K562 (cell line): Measurements from ENCODE around the gene CAMSAP3. TPM values are rescaled to one million over a fixed set of nuclear protein-coding genes. Genes with fewer than 3 reads are reported as not detected.

ENCODE experiments used
- BCL6 ChIP-seq: fragments of 250-450 bp; sonication (Bioruptor Pico); IDR thresholded peaks from 2 replicates; pipeline ENCODE4 v1.4.0; 2020
- CBFA2T2 ChIP-seq: fragments of 450-650 bp; conservative IDR thresholded peaks from 2 replicates; pipeline ENCODE4 v1.6.1; 2017; ENCODE audit warnings: mild to moderate bottlenecking
- FUS ChIP-seq: fragments of 200-400 bp; formaldehyde crosslinking; optimal IDR thresholded peaks from 2 replicates; pipeline ENCODE3; 2017; ENCODE audit warnings: low read depth, low read length
- GATAD2A ChIP-seq: fragments of 450-650 bp; IDR thresholded peaks from 2 replicates; pipeline ENCODE4 v1.6.1; 2017
- HMGN3 ChIP-seq: IDR thresholded peaks from 2 replicates; pipeline ENCODE4 v1.6.1; 2011; ENCODE audit warnings: borderline replicate concordance, low read depth, mild to moderate bottlenecking, mixed read lengths, low read length; ENCODE audit not compliant: insufficient read length; ENCODE audit errors: extremely low read depth
- JUND ChIP-seq, 2 experiments: IDR thresholded peaks; 2 replicates in 1 of 2; 3 replicates in 1 of 2; pipeline ENCODE4 v1.6.1; 2011; ENCODE audit warnings: borderline replicate concordance in 2 of 2, low read depth in 2 of 2, low read length in 2 of 2, improper control_type of control experiment in 1 of 2, missing biosample characterization in 1 of 2, missing genetic modification characterization in 1 of 2, missing genetic modification reagents in 1 of 2
- MBD2 ChIP-seq: sonication (generic); IDR thresholded peaks from 2 replicates; pipeline ENCODE4 v1.6.1; 2016; ENCODE audit warnings: low read depth, borderline replicate concordance
- NFRKB ChIP-seq: fragments of 450-650 bp; IDR thresholded peaks from 2 replicates; pipeline ENCODE4 v1.6.1; 2016; ENCODE audit warnings: low read depth
- NFYB ChIP-seq: IDR thresholded peaks from 2 replicates; pipeline ENCODE4 v1.6.1; 2011; ENCODE audit warnings: mild to moderate bottlenecking, moderate library complexity; ENCODE audit not compliant: insufficient read length; ENCODE audit errors: extremely low read depth
- POLR2A ChIP-seq: fragments of 450-650 bp; conservative IDR thresholded peaks from 2 replicates; pipeline ENCODE4 v1.6.1; 2016
- RBM15 ChIP-seq: fragments of 200-400 bp; formaldehyde crosslinking; IDR thresholded peaks from 2 replicates; pipeline ENCODE4 v1.6.1; 2018; ENCODE audit warnings: mild to moderate bottlenecking, low read length, moderate library complexity; ENCODE audit not compliant: insufficient read depth
- XRCC3 ChIP-seq: fragments of 450-650 bp; IDR thresholded peaks from 2 replicates; pipeline ENCODE4 v1.6.1; 2017; ENCODE audit warnings: mild to moderate bottlenecking, moderate library complexity
- ZFP36 ChIP-seq: fragments of 150-350 bp; IDR thresholded peaks from 2 replicates; pipeline ENCODE4 v1.6.1; 2018; ENCODE audit warnings: low read length, low read depth; ENCODE audit not compliant: partially characterized antibody
- ZNF184 ChIP-seq: sonication (generic); formaldehyde crosslinking; IDR thresholded peaks from 2 replicates; pipeline ENCODE4 v1.5.0; 2020; ENCODE audit warnings: missing genetic modification reagents
- ZNF57 ChIP-seq: fragments of 450-650 bp; formaldehyde crosslinking; IDR thresholded peaks from 2 replicates; pipeline ENCODE4 v1.4.0; 2020; ENCODE audit warnings: mild to moderate bottlenecking, moderate library complexity
- ZNF830 ChIP-seq: fragments of 250-450 bp; sonication (Bioruptor Pico); IDR thresholded peaks from 2 replicates; pipeline ENCODE4 v1.5.0; 2021; ENCODE audit warnings: mild to moderate bottlenecking
- polyA plus RNA-seq, 8 experiments: library from polyadenylated mRNA; depleted of rRNA in 4 of 8; stranded (reverse) in 5 of 8; unstranded in 3 of 8; fragments of >200 nt; fragmentation: Nextera tagmentation in 2 of 8; fragmentation: Illumina TruSeq in 1 of 8; extraction: Ambion mirVana in 2 of 8; extraction: Trizol in 1 of 8; gene quantifications; 2 replicates each; pipeline versions ENCODE4 v1.2.1 to v1.2.3, GENCODE V29; 2011 to 2014; ENCODE audit warnings: inconsistent platforms in 1 of 8, missing spikeins in 1 of 8
- total RNA-seq, 7 experiments: library from RNA; depleted of rRNA in 6 of 7; stranded (reverse); fragments of >200 nt in 6 of 7; fragmentation: Illumina TruSeq in 2 of 7; extraction: Trizol in 2 of 7; gene quantifications; 2 replicates each; pipeline versions ENCODE4 v1.2.1 to v1.2.3, GENCODE V29; 2011 to 2021; ENCODE audit warnings: low replicate concordance in 1 of 7
- TF ChIP-seq, protein P1 (sequence below): sonication (generic); formaldehyde crosslinking; IDR thresholded peaks from 2 replicates; pipeline ENCODE4 v1.8.1; 2023; ENCODE audit warnings: mild to moderate bottlenecking, missing genetic modification reagents
- TF ChIP-seq, protein P2 (sequence below): sonication (generic); formaldehyde crosslinking; IDR thresholded peaks from 2 replicates; pipeline ENCODE4 v1.8.0; 2022; ENCODE audit warnings: missing genetic modification reagents, mild to moderate bottlenecking, moderate library complexity, borderline replicate concordance
- TF ChIP-seq, protein P3 (sequence below), 2 experiments: fragments of 450-650 bp; IDR thresholded peaks; 2 replicates each; pipeline ENCODE4 v1.6.1; 2016
- TF ChIP-seq, protein P4 (sequence below): fragments of 250-450 bp; sonication (Bioruptor Pico); IDR thresholded peaks from 2 replicates; pipeline ENCODE4 v1.5.0; 2020; ENCODE audit warnings: mild to moderate bottlenecking
- TF ChIP-seq, protein P5 (sequence below): IDR thresholded peaks from 2 replicates; pipeline ENCODE4 v1.6.1; 2012; ENCODE audit warnings: low read depth, low read length, improper control_type of control experiment, borderline replicate concordance

The CAMSAP3 gene
- total and polyA plus RNA-seq, 9 of the 15 experiments (the other 6 are each of a cell fraction or from before 2014, with no cell fraction given), result 0.01 to 0.89 (median 0.22) TPM; not detected in 1

DNA sequence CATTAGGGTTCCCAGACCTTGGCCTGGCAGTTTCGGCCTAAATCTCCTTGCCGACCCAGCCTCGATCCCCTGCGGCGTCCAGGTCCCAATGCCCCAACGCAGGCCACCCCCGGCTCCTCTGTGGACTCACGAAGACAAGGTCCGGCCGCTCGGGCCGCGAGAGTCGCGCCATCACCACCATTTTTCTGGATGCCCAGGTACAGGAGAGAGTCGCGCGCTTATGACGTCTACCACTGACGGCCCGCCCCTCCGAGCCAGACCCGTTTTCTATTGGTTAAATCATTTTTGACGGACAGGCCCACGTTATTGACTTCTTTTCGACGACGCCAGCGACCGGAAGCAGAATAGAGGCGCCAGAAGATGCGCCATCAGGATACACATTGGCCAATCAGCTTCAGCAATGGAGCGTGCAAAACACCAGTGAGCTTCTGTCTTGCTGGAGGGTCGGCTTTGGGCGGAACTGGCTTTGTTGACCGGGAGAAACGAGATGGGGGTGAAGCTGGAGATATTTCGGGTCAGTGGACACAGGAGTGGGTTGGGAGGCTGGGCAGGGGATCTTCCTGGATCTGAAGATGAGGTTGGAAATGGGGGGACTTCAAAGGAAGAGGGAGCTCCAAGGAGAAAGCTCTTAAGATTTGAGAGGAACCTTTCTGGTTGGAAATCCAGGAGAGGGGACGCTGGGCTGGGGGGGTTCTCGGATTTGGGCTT lies 33.8 kb downstream of the CAMSAP3 start, which contains the start of the genes PET100 and XAB2 (continued):
- TF ChIP-seq, protein P1, sequence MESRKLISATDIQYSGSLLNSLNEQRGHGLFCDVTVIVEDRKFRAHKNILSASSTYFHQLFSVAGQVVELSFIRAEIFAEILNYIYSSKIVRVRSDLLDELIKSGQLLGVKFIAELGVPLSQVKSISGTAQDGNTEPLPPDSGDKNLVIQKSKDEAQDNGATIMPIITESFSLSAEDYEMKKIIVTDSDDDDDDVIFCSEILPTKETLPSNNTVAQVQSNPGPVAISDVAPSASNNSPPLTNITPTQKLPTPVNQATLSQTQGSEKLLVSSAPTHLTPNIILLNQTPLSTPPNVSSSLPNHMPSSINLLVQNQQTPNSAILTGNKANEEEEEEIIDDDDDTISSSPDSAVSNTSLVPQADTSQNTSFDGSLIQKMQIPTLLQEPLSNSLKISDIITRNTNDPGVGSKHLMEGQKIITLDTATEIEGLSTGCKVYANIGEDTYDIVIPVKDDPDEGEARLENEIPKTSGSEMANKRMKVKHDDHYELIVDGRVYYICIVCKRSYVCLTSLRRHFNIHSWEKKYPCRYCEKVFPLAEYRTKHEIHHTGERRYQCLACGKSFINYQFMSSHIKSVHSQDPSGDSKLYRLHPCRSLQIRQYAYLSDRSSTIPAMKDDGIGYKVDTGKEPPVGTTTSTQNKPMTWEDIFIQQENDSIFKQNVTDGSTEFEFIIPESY (CRISPR knock-in tag), result no peak
- TF ChIP-seq ZNF184 (CRISPR knock-in tag), result no peak
- 0 out of 2 replicates have a peak, but pooled peaks have one; percentile 11 for TF ChIP-seq GATAD2A
- no peak for TF ChIP-seq BCL6 (CRISPR knock-in tag)
- TF ChIP-seq MBD2, result peak; percentile 100
- TF ChIP-seq POLR2A, result peak; percentile 84
- TF ChIP-seq ZFP36, result no peak
- peak; percentile 75 for TF ChIP-seq NFYB
- peak; percentile 66; the same call in 1 of the 2 replicates for TF ChIP-seq JUND (IDR thresholded peaks at IDR 0.05; ENCODE audit: borderline replicate concordance, low read depth, low read length)
- no peak; the same call in 2 of the 3 replicates for TF ChIP-seq JUND (tag; IDR thresholded peaks at IDR 0.05; ENCODE audit: borderline replicate concordance, low read depth, low read length)
- no peak for TF ChIP-seq ZNF830 (CRISPR knock-in tag)
- TF ChIP-seq, protein P2, sequence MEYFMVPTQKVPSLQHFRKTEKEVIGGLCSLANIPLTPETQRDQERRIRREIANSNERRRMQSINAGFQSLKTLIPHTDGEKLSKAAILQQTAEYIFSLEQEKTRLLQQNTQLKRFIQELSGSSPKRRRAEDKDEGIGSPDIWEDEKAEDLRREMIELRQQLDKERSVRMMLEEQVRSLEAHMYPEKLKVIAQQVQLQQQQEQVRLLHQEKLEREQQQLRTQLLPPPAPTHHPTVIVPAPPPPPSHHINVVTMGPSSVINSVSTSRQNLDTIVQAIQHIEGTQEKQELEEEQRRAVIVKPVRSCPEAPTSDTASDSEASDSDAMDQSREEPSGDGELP (CRISPR knock-in tag), result peak; percentile 60; the same call in 1 of the 2 replicates
- TF ChIP-seq, protein P3, sequence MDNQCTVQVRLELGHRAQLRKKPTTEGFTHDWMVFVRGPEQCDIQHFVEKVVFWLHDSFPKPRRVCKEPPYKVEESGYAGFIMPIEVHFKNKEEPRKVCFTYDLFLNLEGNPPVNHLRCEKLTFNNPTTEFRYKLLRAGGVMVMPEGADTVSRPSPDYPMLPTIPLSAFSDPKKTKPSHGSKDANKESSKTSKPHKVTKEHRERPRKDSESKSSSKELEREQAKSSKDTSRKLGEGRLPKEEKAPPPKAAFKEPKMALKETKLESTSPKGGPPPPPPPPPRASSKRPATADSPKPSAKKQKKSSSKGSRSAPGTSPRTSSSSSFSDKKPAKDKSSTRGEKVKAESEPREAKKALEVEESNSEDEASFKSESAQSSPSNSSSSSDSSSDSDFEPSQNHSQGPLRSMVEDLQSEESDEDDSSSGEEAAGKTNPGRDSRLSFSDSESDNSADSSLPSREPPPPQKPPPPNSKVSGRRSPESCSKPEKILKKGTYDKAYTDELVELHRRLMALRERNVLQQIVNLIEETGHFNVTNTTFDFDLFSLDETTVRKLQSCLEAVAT (IDR thresholded peaks at IDR 0.05), result peak in 1 of 2 experiments; percentile 97; a peak in 2 of 4 replicates
- TF ChIP-seq HMGN3, result no peak
- TF ChIP-seq XRCC3, result no peak
- TF ChIP-seq, protein P4, sequence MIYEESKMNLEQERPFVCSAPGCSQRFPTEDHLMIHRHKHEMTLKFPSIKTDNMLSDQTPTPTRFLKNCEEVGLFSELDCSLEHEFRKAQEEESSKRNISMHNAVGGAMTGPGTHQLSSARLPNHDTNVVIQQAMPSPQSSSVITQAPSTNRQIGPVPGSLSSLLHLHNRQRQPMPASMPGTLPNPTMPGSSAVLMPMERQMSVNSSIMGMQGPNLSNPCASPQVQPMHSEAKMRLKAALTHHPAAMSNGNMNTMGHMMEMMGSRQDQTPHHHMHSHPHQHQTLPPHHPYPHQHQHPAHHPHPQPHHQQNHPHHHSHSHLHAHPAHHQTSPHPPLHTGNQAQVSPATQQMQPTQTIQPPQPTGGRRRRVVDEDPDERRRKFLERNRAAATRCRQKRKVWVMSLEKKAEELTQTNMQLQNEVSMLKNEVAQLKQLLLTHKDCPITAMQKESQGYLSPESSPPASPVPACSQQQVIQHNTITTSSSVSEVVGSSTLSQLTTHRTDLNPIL (CRISPR knock-in tag), result no peak
- TF ChIP-seq FUS, result no peak
- TF ChIP-seq NFRKB, result 0 out of 2 replicates have a peak, but pooled peaks have one; percentile 75
- TF ChIP-seq CBFA2T2, result no peak
- TF ChIP-seq, protein P5, sequence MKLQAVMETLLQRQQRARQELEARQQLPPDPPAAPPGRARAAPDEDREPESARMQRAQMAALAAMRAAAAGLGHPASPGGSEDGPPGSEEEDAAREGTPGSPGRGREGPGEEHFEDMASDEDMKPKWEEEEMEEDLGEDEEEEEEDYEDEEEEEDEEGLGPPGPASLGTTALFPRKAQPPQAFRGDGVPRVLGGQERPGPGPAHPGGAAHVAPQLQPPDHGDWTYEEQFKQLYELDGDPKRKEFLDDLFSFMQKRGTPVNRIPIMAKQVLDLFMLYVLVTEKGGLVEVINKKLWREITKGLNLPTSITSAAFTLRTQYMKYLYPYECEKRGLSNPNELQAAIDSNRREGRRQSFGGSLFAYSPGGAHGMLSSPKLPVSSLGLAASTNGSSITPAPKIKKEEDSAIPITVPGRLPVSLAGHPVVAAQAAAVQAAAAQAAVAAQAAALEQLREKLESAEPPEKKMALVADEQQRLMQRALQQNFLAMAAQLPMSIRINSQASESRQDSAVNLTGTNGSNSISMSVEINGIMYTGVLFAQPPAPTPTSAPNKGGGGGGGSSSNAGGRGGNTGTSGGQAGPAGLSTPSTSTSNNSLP, result no peak
- no peak for TF ChIP-seq ZNF57
- TF ChIP-seq RBM15, result no peak
